ENCODE results near the gene ZNF532. TPM values are rescaled to one million over a fixed set of nuclear protein-coding genes. Genes with fewer than 3 reads are reported as not detected.

The ZNF532 gene
- polyA plus RNA-seq, 1 donor (not counting 4 experiments of a cell fraction or from before 2014, with no cell fraction given) = 31.5 TPM

GRCh38 chr18:58827428-58827827 is 37.2 kb upstream of the ZNF532 start:
- H3K9me3 ChIP-seq (ENCODE audit: control insufficient read depth, low read depth, low read length) = no peaks in the 10 kb centered on the region
- H2AFZ ChIP-seq (ENCODE audit: control insufficient read depth, low read length) = no peak overlapping the region
- H4K20me1 ChIP-seq (ENCODE audit: control insufficient read depth, extremely low read depth, insufficient read depth, low read length) = no peaks in the 10 kb centered on the region
- peaks cover 6% of the 10 kb centered on the region for H3K4me1 ChIP-seq (ENCODE audit: control insufficient read depth, extremely low read depth, insufficient read depth, low read length)
- no peak overlapping the region for H3K9ac ChIP-seq (ENCODE audit: control insufficient read depth, extremely low read depth, insufficient read depth, low read length)
- FAIRE-seq (no peak), DNase-seq (ENCODE audit: low read depth, low spot score) (no peak)
- H3K4me2 ChIP-seq (ENCODE audit: control insufficient read depth, extremely low read depth, insufficient read depth, low read depth, low read length) = no peak overlapping the region
- no peaks in the 10 kb centered on the region for H3K79me2 ChIP-seq (ENCODE audit: control insufficient read depth, insufficient read depth, low read length)
- H3K27ac ChIP-seq (ENCODE audit: control insufficient read depth, insufficient read depth, low read length) = no peak overlapping the region
- TF ChIP-seq EZH2 (IDR thresholded peaks at IDR 0.05; ENCODE audit: low read length) (no peak), CTCF (optimal IDR thresholded peaks at IDR 0.05 in 1 of 3, IDR thresholded peaks at IDR 0.05 in 1 of 3, conservative IDR thresholded peaks at IDR 0.05 in 1 of 3; ENCODE audit: extremely low read depth in 1 of 3, insufficient read depth in 2 of 3, low read length in 3 of 3) (no peak)
- no peaks in the 10 kb centered on the region for H3K36me3 ChIP-seq (ENCODE audit: control insufficient read depth in 2 of 2, extremely low read depth in 1 of 2, insufficient read depth in 2 of 2, low read length in 2 of 2)
- H3K4me3 ChIP-seq (ENCODE audit: control insufficient read depth in 2 of 3, extremely low read depth in 1 of 3, insufficient read depth in 2 of 3, low read depth in 1 of 3, low read length in 3 of 3) = no peak overlapping the region
- H3K27me3 ChIP-seq (ENCODE audit: control insufficient read depth, extremely low read depth, insufficient read depth, low read length) = no peaks in the 10 kb centered on the region
- no peaks in the 10 kb centered on the region for H3K9me1 ChIP-seq (ENCODE audit: control insufficient read depth, extremely low read depth, insufficient read depth, low read length)
- dilution Hi-C loops (cut with MboI; ENCODE audit: extremely low pct_ligation_motif_present, low sequenced_read_pairs) = no loop called here

GRCh38 chr18:58827886-58828285 is 36.8 kb upstream of the ZNF532 start:
- Histone ChIP-seq H3K4me2 (ENCODE audit: control insufficient read depth, extremely low read depth, insufficient read depth, low read depth, low read length) (no peak overlapping the region), H3K79me2 (ENCODE audit: control insufficient read depth, insufficient read depth, low read length) (no peaks in the 10 kb centered on the region), H3K9me1 (ENCODE audit: control insufficient read depth, extremely low read depth, insufficient read depth, low read length) (no peaks in the 10 kb centered on the region), H3K9me3 (ENCODE audit: control insufficient read depth, low read depth, low read length) (no peaks in the 10 kb centered on the region), H3K36me3 (ENCODE audit: control insufficient read depth in 2 of 2, extremely low read depth in 1 of 2, insufficient read depth in 2 of 2, low read length in 2 of 2) (no peaks in the 10 kb centered on the region), H3K4me1 (ENCODE audit: control insufficient read depth, extremely low read depth, insufficient read depth, low read length) (peaks cover 6% of the 10 kb centered on the region), H3K9ac (ENCODE audit: control insufficient read depth, extremely low read depth, insufficient read depth, low read length) (no peak overlapping the region), H2AFZ (ENCODE audit: control insufficient read depth, low read length) (no peak overlapping the region), H4K20me1 (ENCODE audit: control insufficient read depth, extremely low read depth, insufficient read depth, low read length) (no peaks in the 10 kb centered on the region), H3K27ac (ENCODE audit: control insufficient read depth, insufficient read depth, low read length) (no peak overlapping the region), H3K4me3 (ENCODE audit: control insufficient read depth in 2 of 3, extremely low read depth in 1 of 3, insufficient read depth in 2 of 3, low read depth in 1 of 3, low read length in 3 of 3) (no peak overlapping the region), H3K27me3 (ENCODE audit: control insufficient read depth, extremely low read depth, insufficient read depth, low read length) (no peaks in the 10 kb centered on the region)
- DNase-seq (ENCODE audit: low read depth, low spot score) = no peak
- FAIRE-seq = no peak
- TF ChIP-seq EZH2 (IDR thresholded peaks at IDR 0.05; ENCODE audit: low read length) = no peak
- no peak for TF ChIP-seq CTCF (optimal IDR thresholded peaks at IDR 0.05 in 1 of 3, IDR thresholded peaks at IDR 0.05 in 1 of 3, conservative IDR thresholded peaks at IDR 0.05 in 1 of 3; ENCODE audit: extremely low read depth in 1 of 3, insufficient read depth in 2 of 3, low read length in 3 of 3)
- dilution Hi-C loops (cut with MboI; ENCODE audit: extremely low pct_ligation_motif_present, low sequenced_read_pairs) = no loop called here

All from keratinocyte (primary cell).